B cell (primary cell): ENCODE measurements around the gene CIDEC. TPM values are rescaled to one million over a fixed set of nuclear protein-coding genes. Genes with fewer than 3 reads are reported as not detected.
A peak's percentile ranks its signal among the peaks of the same experiment; 100 is the strongest.

Source experiments
- ATAC-seq: fragments of 200-7000 bp; cut with Tn5 transposase; one replicate; pipeline ENCODE4 v1.10.0; 2021; ENCODE audit warnings: low read depth, mild to moderate bottlenecking, moderate number of reproducible peaks, moderate library complexity
- CTCF ChIA-PET: fragments of 350-600 bp; sonication (Branson Sonifier 250); formaldehyde crosslinking; loops from one replicate; lab custom pipeline; 2021; ENCODE audit warnings: antibody characterized with exemption, inconsistent platforms; lab: Charles Lee
- POLR2A ChIA-PET: fragments of 350-600 bp; sonication (Branson Sonifier 250); formaldehyde crosslinking; loops from one replicate; lab custom pipeline; 2021; ENCODE audit warnings: antibody characterized with exemption; lab: Charles Lee
- DNase-seq: peaks from one replicate; pipeline ENCODE4 v3.0.0; 2013
- H2AFZ ChIP-seq: 2 replicates; pipeline ENCODE4 v1.6.1; 2012; ENCODE audit warnings: mild to moderate bottlenecking, low read depth, low read length; ENCODE audit not compliant: insufficient read depth, poor library complexity, severe bottlenecking
- H3K27ac ChIP-seq, 2 donors: 1 replicate in 1 of 2; 2 replicates in 1 of 2; pipeline ENCODE4 v1.5.1; 2012 to 2013; ENCODE audit warnings: low read length in 2 of 2, mild to moderate bottlenecking in 2 of 2, moderate library complexity in 1 of 2
- H3K27me3 ChIP-seq, 4 experiments: fragments of 200-600 bp in 1 of 4; sonication (generic) in 1 of 4; replicated peaks in 1 of 4; 1 replicate in 2 of 4; 2 replicates in 2 of 4; pipeline versions ENCODE4 v1.6.1 to v1.7.0; 2013 to 2016; ENCODE audit warnings: low read length in 3 of 4, mild to moderate bottlenecking in 2 of 4, mixed read lengths in 1 of 4, moderate library complexity in 1 of 4; ENCODE audit not compliant: insufficient read depth in 4 of 4, control insufficient read depth in 3 of 4; ENCODE audit errors: control extremely low read depth in 1 of 4
- H3K36me3 ChIP-seq, 2 experiments: replicated peaks in 1 of 2; 1 replicate in 1 of 2; 2 replicates in 1 of 2; pipeline versions ENCODE4 v1.6.1 to v1.7.1; 2013; ENCODE audit warnings: low read length in 1 of 2; ENCODE audit not compliant: insufficient read depth in 2 of 2, control insufficient read depth in 1 of 2; ENCODE audit errors: control extremely low read depth in 1 of 2, extremely low read depth in 1 of 2
- H3K4me1 ChIP-seq, 2 donors: fragments of 200-600 bp in 1 of 2; sonication (generic) in 1 of 2; 1 replicate in 1 of 2; 2 replicates in 1 of 2; pipeline versions ENCODE4 v1.5.1 to v1.6.1; 2013 to 2017; ENCODE audit warnings: low read length in 2 of 2; ENCODE audit not compliant: control insufficient read depth in 2 of 2, insufficient read depth in 2 of 2
- H3K4me2 ChIP-seq: replicated peaks from 2 replicates; pipeline ENCODE3; 2012; ENCODE audit warnings: mild to moderate bottlenecking, low read depth, low read length; ENCODE audit not compliant: poor library complexity, severe bottlenecking
- H3K4me3 ChIP-seq, 5 experiments: fragments of 200-600 bp in 1 of 5; sonication (generic) in 1 of 5; 1 replicate in 3 of 5; 2 replicates in 2 of 5; pipeline versions ENCODE4 v1.5.1 to v1.7.0; 2011 to 2016; ENCODE audit warnings: low read length in 4 of 5, mild to moderate bottlenecking in 4 of 5, low read depth in 2 of 5, control low read depth in 1 of 5, moderate library complexity in 1 of 5; ENCODE audit not compliant: insufficient read depth in 1 of 5; ENCODE audit errors: control extremely low read depth in 1 of 5, extremely low read depth in 1 of 5
- H3K79me2 ChIP-seq: fragments of 200-600 bp; sonication (generic); one replicate; pipeline ENCODE4 v1.6.0; 2016; ENCODE audit warnings: low read length; ENCODE audit not compliant: control insufficient read depth, insufficient read depth
- H3K9ac ChIP-seq: fragments of 200-600 bp; sonication (generic); 2 replicates; pipeline ENCODE4 v1.6.1; 2017; ENCODE audit warnings: mild to moderate bottlenecking, low read length, moderate library complexity
- H3K9me3 ChIP-seq, 3 donors: one replicate each; pipeline versions ENCODE4 v1.6.1 to v1.7.1; 2013; ENCODE audit warnings: low read length in 2 of 3; ENCODE audit not compliant: control insufficient read depth in 2 of 3, insufficient read depth in 1 of 3; ENCODE audit errors: control extremely low read depth in 1 of 3
- H4K20me1 ChIP-seq: 2 replicates; pipeline ENCODE4 v1.6.0; 2012; ENCODE audit warnings: mild to moderate bottlenecking, low read length; ENCODE audit not compliant: insufficient read depth, control insufficient read depth, poor library complexity, severe bottlenecking
- H3K27ac Mint-ChIP-seq: one replicate; pipeline ENCODE4 v1.8.0; 2021; ENCODE audit warnings: mixed read lengths
- H3K27me3 Mint-ChIP-seq: one replicate; pipeline ENCODE4 v1.8.0; 2021; ENCODE audit warnings: mixed read lengths
- H3K4me1 Mint-ChIP-seq: one replicate; pipeline ENCODE4 v1.8.0; 2021; ENCODE audit warnings: mixed read lengths
- H3K4me3 Mint-ChIP-seq: one replicate; pipeline ENCODE4 v1.8.0; 2021; ENCODE audit warnings: mixed read lengths
- H3K9me3 Mint-ChIP-seq: one replicate; pipeline ENCODE4 v1.8.0; 2022; ENCODE audit warnings: mixed read lengths; ENCODE audit not compliant: insufficient read depth
- EZH2 ChIP-seq: IDR thresholded peaks from 2 replicates; pipeline ENCODE4 v1.6.1; 2012; ENCODE audit warnings: borderline replicate concordance, low read depth, mild to moderate bottlenecking, moderate library complexity, low read length; ENCODE audit not compliant: insufficient read depth, poor library complexity, severe bottlenecking
- WGBS: methylation state at CpG from one replicate; pipeline ENCODE4 v1.1.5; 2013; ENCODE audit warnings: missing lambda C conversion rate; ENCODE audit not compliant: insufficient coverage; 5-methylcytosine and 5-hydroxymethylcytosine counted together
- intact Hi-C: fragments of 100-400 bp; cut with micrococcal nuclease; formaldehyde crosslinking; loops from one replicate; pipeline ENCODE4 v1.10.0; 2022
- polyA plus RNA-seq: library from polyadenylated mRNA; depleted of rRNA; stranded (reverse); fragments of >200 nt; gene quantifications from 2 replicates; pipeline ENCODE4 v1.2.3, GENCODE V29; 2012
- total RNA-seq, 2 donors: library from RNA; stranded (reverse); fragments of 120-200 nt in 1 of 2; gene quantifications; 1 replicate in 1 of 2; 2 replicates in 1 of 2; pipeline versions ENCODE4 v1.2.3 to v1.2.4, GENCODE V29; 2013 to 2022
- TF ChIP-seq, protein P1 (sequence below): fragments of 200-600 bp; IDR thresholded peaks from one replicate; pipeline ENCODE4 v1.8.0; 2022; ENCODE audit warnings: antibody characterized with exemption, mild to moderate bottlenecking

Gene CIDEC
- total and polyA plus RNA-seq, 2 donors (not counting 1 experiment from before 2014, with no cell fraction given): not detected

DNA sequence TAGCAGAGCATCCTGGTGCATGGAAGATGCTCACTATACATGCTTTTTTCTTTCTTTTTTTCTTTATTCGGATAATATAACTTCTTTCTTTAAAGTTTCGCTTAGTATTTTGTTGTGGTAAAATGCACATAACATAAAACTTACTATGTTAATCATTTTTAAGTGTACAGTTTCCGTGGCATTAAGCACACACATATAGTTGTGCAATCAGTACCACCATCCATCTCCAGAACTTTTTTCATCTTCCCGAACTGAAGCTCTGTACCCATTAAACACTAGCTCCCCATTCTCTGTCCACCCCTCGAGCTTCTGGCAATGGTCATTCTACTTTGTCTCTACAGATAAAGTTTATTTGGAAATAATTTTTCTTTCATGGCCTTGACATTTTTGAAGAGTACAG, 9.4 kb upstream of the CIDEC start:
- Histone ChIP-seq H3K27ac (no peak overlapping the region), H3K9ac (no peak overlapping the region), H3K4me2 (no peak overlapping the region), H3K4me3 (no peak overlapping the region), H4K20me1 (no peaks in the 10 kb centered on the region), H3K79me2 (peaks cover 37% of the 10 kb centered on the region), H2AFZ (no peak overlapping the region), H3K4me1 (peaks cover 17 to 20% of the 10 kb centered on the region in 2 donors), H3K27me3 (no peaks in the 10 kb centered on the region), H3K9me3 (no peaks in the 10 kb centered on the region), H3K36me3 (peaks cover 3 to 16% of the 10 kb centered on the region in 2 experiments)
- Mint-ChIP-seq H3K4me3 (peak overlapping the region; percentile 99), H3K27me3 (no peaks in the 10 kb centered on the region), H3K9me3 (no peaks in the 10 kb centered on the region), H3K27ac (peak overlapping the region; percentile 41), H3K4me1 (peaks cover 34% of the 10 kb centered on the region)
- no peak for TF ChIP-seq EZH2
- TF ChIP-seq, protein P1, sequence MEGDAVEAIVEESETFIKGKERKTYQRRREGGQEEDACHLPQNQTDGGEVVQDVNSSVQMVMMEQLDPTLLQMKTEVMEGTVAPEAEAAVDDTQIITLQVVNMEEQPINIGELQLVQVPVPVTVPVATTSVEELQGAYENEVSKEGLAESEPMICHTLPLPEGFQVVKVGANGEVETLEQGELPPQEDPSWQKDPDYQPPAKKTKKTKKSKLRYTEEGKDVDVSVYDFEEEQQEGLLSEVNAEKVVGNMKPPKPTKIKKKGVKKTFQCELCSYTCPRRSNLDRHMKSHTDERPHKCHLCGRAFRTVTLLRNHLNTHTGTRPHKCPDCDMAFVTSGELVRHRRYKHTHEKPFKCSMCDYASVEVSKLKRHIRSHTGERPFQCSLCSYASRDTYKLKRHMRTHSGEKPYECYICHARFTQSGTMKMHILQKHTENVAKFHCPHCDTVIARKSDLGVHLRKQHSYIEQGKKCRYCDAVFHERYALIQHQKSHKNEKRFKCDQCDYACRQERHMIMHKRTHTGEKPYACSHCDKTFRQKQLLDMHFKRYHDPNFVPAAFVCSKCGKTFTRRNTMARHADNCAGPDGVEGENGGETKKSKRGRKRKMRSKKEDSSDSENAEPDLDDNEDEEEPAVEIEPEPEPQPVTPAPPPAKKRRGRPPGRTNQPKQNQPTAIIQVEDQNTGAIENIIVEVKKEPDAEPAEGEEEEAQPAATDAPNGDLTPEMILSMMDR: no peak
- ATAC-seq: no peak
- DNase-seq: no peak
- 100% methylated on average over 1 of the region's 5 CpGs for WGBS
- ChIA-PET POLR2A (interaction anchor here (1.3 to 3.1 kb wide), 2 partner anchors 44 to 156 kb away, joined by 3 to 19 read pairs; partner anchors contain the start of gene CRELD1), CTCF (interaction anchor here (1.0 to 2.9 kb wide), 2 partner anchors 43 to 173 kb away, joined by 3 to 15 read pairs; partner anchors contain the start of gene CRELD1)
- intact Hi-C loops: no loop called here

DNA sequence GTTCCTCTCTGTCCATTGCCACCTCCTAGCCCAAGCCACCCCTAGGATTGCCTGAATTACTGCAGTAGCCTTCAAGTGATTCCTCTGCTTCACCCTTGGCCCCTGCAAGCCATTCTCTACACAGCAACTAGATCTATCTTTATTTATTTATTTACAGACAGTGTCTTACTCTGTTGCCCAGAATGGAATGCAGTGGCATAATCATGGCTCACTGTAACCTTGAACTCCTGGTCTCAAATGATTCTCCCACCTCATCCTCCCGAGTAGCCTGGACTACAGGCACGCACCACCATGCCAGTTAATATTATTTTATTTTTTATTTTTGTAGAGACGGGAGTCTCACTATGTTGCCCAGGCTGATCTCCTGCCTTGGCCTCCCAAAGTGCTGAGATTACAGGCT, 8.5 kb upstream of the CIDEC start:
- H3K4me1 Mint-ChIP-seq: peaks cover 26% of the 10 kb centered on the region
- intact Hi-C loops: no loop called here
- CTCF ChIA-PET: no interaction called here
- H3K9me3 Mint-ChIP-seq: no peaks in the 10 kb centered on the region
- POLR2A ChIA-PET: interaction anchor here (3.1 kb wide), 1 partner anchor 45 kb away, joined by 19 read pairs; the partner anchor contains the start of gene CRELD1
- peaks cover 12 to 17% of the 10 kb centered on the region in 2 donors for H3K4me1 ChIP-seq
- no peaks in the 10 kb centered on the region for H3K27me3 Mint-ChIP-seq
- no peak overlapping the region for H2AFZ ChIP-seq
- H4K20me1 ChIP-seq: no peaks in the 10 kb centered on the region
- H3K79me2 ChIP-seq: peaks cover 32% of the 10 kb centered on the region
- H3K27ac Mint-ChIP-seq: no peak overlapping the region
- no peaks in the 10 kb centered on the region for H3K9me3 ChIP-seq
- WGBS: no CpG with 5 or more reads among the region's 3 CpGs
- H3K4me2 ChIP-seq: no peak overlapping the region
- H3K36me3 ChIP-seq: peaks cover 0 to 12% of the 10 kb centered on the region in 2 experiments
- no peak overlapping the region for H3K4me3 ChIP-seq
- no peak overlapping the region for H3K27ac ChIP-seq
- DNase-seq: no peak
- H3K4me3 Mint-ChIP-seq: no peak overlapping the region
- no peak overlapping the region for H3K9ac ChIP-seq
- ATAC-seq: no peak
- no peak for TF ChIP-seq EZH2
- TF ChIP-seq, protein P1: no peak
- H3K27me3 ChIP-seq: no peaks in the 10 kb centered on the region
